RWPE2 (cell line): ENCODE data around the gene DMXL2.

Experiments
- ATAC-seq: fragments of 200-7000 bp; cut with Tn5 transposase; 3 replicates; pipeline ENCODE4 v1.9.1; 2021; ENCODE audit warnings: low read depth
- DNase-seq: peaks from one replicate; pipeline ENCODE4 v3.0.0-alpha.2; 2020; ENCODE audit warnings: low spot score
- H3K27ac ChIP-seq: fragments of 450-650 bp; 2 replicates; pipeline ENCODE4 v1.5.1; 2017; ENCODE audit warnings: mild to moderate bottlenecking; ENCODE audit not compliant: poor library complexity, severe bottlenecking
- H3K27me3 ChIP-seq: fragments of 250-450 bp; sonication (Bioruptor Pico); 2 replicates; pipeline ENCODE4 v1.5.1; 2021; ENCODE audit warnings: mild to moderate bottlenecking, moderate library complexity; ENCODE audit not compliant: insufficient read depth, poor library complexity, severe bottlenecking
- H3K36me3 ChIP-seq: fragments of 250-450 bp; sonication (Bioruptor Pico); 2 replicates; pipeline ENCODE4 v1.5.1; 2020; ENCODE audit warnings: low read depth, mild to moderate bottlenecking, moderate library complexity
- H3K4me1 ChIP-seq: fragments of 250-450 bp; sonication (Bioruptor Pico); 2 replicates; pipeline ENCODE4 v1.5.1; 2021; ENCODE audit warnings: mild to moderate bottlenecking, moderate library complexity; ENCODE audit not compliant: insufficient read depth, poor library complexity, severe bottlenecking
- H3K4me3 ChIP-seq: fragments of 250-450 bp; sonication (Bioruptor Pico); 2 replicates; pipeline ENCODE4 v1.5.1; 2021; ENCODE audit warnings: mild to moderate bottlenecking, moderate library complexity; ENCODE audit not compliant: severe bottlenecking
- H3K9me3 ChIP-seq: fragments of 250-450 bp; sonication (Bioruptor Pico); 2 replicates; pipeline ENCODE4 v1.5.1; 2021; ENCODE audit warnings: mild to moderate bottlenecking, moderate library complexity; ENCODE audit not compliant: severe bottlenecking
- CTCF ChIP-seq: fragments of 450-650 bp; IDR thresholded peaks from one replicate; pipeline ENCODE4 v1.5.1; 2017; ENCODE audit warnings: mild to moderate bottlenecking, moderate library complexity; ENCODE audit not compliant: poor library complexity, severe bottlenecking

Gene DMXL2

GRCh38 chr15:51561271-51561670 is 61.3 kb downstream of the DMXL2 start:
- Histone ChIP-seq H3K9me3 (no peaks in the 10 kb centered on the region), H3K4me3 (no peak overlapping the region), H3K27ac (no peak overlapping the region), H3K27me3 (no peaks in the 10 kb centered on the region), H3K4me1 (no peaks in the 10 kb centered on the region), H3K36me3 (no peaks in the 10 kb centered on the region)
- no peak for TF ChIP-seq CTCF
- ATAC-seq (peak; percentile 44; the same call in 1 of the 3 replicates), DNase-seq (no peak)

- H3K36me3 ChIP-seq = no peaks in the 10 kb centered on the region
- H3K4me3 ChIP-seq = no peak overlapping the region
- ATAC-seq (no peak), DNase-seq (no peak)
- no peak overlapping the region for H3K27ac ChIP-seq
- H3K27me3 ChIP-seq = no peaks in the 10 kb centered on the region
- no peaks in the 10 kb centered on the region for H3K4me1 ChIP-seq
- no peaks in the 10 kb centered on the region for H3K9me3 ChIP-seq
- TF ChIP-seq CTCF = no peak
Observed at GRCh38 chr15:51558876-51559275, 63.7 kb downstream of the DMXL2 start.

- no peaks in the 10 kb centered on the region for H3K9me3 ChIP-seq
- ATAC-seq (no peak), DNase-seq (no peak)
- no peaks in the 10 kb centered on the region for H3K4me1 ChIP-seq
- H3K4me3 ChIP-seq = no peak overlapping the region
- H3K27me3 ChIP-seq = no peaks in the 10 kb centered on the region
- H3K36me3 ChIP-seq = no peaks in the 10 kb centered on the region
- TF ChIP-seq CTCF = no peak
- H3K27ac ChIP-seq = no peak overlapping the region
Observed at GRCh38 chr15:51558411-51558810, 64.2 kb downstream of the DMXL2 start.

- Histone ChIP-seq H3K4me1 (no peaks in the 10 kb centered on the region), H3K27me3 (no peaks in the 10 kb centered on the region), H3K27ac (no peak overlapping the region), H3K9me3 (no peaks in the 10 kb centered on the region), H3K4me3 (no peak overlapping the region), H3K36me3 (no peaks in the 10 kb centered on the region; the same call in 1 of the 2 replicates)
- no peak for ATAC-seq
- TF ChIP-seq CTCF = no peak
- no peak for DNase-seq
Observed at GRCh38 chr15:51550841-51551240, 71.7 kb downstream of the DMXL2 start.

- no peak for TF ChIP-seq CTCF
- Histone ChIP-seq H3K27me3 (no peaks in the 10 kb centered on the region), H3K36me3 (peaks cover 10% of the 10 kb centered on the region), H3K9me3 (no peaks in the 10 kb centered on the region), H3K4me1 (no peaks in the 10 kb centered on the region), H3K4me3 (no peak overlapping the region), H3K27ac (no peak overlapping the region)
- ATAC-seq (no peak), DNase-seq (no peak)
Observed at GRCh38 chr15:51547656-51548055, 74.9 kb downstream of the DMXL2 start.
